Fibroblast of skin of left quadriceps (primary cell): ENCODE data around the gene RFPL1.
"Not testable (repeated sequence)": the region's sequence is repeated elsewhere in the genome, so short reads cannot be mapped to it uniquely, and the experiment has no call there.

Source experiments
- DNase-seq, 2 experiments: peaks; one replicate each; pipeline ENCODE4 v3.0.0-alpha.2; 2013; ENCODE audit warnings: low read depth in 2 of 2

The RFPL1 gene

DNA sequence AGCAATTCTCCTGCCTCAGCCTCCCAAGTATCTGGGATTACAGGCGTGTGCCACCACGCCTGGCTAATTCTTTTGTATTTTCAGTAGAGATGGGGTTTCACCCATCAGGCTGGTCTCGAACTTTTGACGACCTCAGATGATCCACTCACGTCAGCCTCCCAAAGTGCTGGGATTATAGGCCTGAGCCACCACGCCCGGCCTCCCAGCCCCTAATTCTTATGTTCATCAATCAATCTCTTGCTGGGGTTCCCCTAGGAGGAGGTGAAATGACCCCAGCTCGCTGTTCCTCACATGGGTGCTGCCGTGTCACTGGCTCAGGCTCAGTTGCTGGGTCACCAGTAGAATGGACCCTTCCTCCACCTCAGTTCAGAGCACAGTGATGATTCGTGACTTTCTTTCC is at the start of gene RFPL1:
TSS of gene RFPL1 (plus strand) at position 301 of the 400 bp plus-strand sequence.
- DNase-seq = not testable (repeated sequence)

- no peak for DNase-seq
These were observed 49.7 kb upstream of the RFPL1 start for GRCh38 chr22:29388759-29389090.

DNA sequence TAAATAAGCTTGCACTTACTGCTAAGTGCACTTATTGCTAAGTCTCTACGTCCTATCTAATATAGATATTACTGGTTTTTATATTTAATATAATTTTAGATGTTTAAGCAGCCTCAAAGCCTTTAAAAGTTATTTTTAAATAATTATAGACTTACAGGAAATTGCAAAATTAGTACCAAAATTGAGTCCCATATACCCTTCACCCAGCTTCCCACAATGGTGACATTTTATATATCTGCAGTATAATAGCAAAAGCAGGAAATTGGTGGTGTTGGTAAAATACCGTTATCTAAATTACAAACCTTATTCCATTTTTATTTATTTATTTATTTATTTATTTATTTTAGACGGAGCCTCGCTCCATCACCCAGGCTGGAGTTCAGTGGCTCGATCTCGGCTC is 48.1 kb upstream of the RFPL1 start:
- no peak for DNase-seq

- DNase-seq = no peak
These were observed 46.8 kb upstream of the RFPL1 start for GRCh38 chr22:29391546-29391945.

GRCh38 chr22:29393019-29393608 is 45.3 kb upstream of the RFPL1 start:
- DNase-seq = no peak

GRCh38 chr22:29394931-29395581 is 43.3 kb upstream of the RFPL1 start:
- DNase-seq = peak; percentile 39 to 41

DNA sequence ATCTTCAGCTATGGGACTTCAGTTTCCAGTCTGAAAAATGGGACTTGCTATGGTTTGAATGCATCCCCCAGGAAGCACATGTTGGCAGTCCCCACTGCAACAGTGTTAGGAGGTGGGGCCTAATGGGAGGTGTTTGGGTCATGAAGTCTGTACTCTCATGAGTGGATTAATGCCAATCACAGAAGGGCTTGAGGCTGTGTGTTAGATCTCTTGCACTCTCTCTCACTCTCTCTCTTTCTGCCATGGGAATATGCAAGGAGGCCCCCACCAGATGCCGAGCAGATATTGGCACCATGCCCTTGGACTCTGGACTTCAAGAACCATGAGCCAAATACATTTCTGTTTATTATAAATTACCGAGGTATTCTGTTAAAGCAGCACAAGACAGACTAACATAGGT is 42.3 kb upstream of the RFPL1 start:
- DNase-seq = no peak

DNA sequence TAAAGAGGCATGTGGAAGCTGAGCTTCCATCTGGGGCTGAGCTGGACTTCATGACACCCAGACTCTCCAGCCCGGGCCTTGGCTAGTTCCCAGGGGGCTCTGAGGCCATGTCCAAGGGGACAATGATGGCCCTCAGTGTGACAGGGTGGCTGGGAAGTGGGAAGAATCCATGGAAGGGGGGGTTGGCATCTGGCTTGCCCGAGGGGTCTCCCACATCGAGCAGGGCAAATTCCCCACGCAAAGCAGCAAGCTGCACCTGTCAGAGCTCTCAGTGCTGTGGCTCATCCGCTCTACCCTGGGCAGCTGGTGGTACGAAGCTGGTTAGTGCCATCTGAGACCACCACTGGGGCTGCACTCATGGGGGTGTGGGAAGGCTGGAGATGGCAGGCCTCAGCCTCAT is 40.6 kb upstream of the RFPL1 start:
- no peak for DNase-seq

GRCh38 chr22:29400576-29400975 is 37.8 kb upstream of the RFPL1 start:
- no peak for DNase-seq

DNA sequence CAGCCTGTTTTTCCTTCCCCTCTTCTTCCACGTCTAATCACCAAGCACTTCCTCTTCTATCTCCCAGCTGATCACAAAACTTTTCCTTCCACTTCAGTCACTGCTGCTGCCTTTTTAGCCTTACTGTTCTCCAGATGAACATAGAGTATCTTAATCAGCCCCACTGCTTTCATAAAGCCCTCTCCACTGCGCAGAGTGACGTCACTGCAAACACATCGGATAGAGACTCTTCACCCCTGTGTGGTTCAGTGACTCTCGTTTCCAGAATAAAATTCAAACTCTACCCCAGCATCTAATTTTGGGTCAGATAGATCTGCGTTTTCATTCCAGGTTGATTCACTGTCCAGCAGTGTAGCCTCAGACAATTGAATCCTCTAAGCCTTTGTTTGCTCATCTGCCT is 36.8 kb upstream of the RFPL1 start:
- DNase-seq = not testable (repeated sequence)

DNA sequence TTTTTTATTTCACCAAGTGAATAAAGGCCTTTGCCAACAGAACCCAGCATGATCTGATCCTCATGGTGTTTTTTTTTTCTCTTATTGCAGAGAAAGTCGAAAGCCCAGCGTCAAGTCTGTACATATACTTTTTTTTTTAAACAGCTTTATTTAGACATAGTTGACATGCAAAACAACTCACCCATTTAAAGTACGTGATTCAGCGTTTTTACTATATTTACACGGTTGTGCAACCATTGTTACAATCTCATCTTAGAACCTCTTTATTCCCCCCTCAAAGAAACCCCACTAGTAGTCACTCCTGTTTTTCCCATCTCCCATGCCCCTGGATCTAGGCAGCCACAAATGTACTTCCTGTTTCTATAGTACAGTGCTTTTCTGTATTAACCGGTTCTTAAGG is 29.4 kb upstream of the RFPL1 start:
- DNase-seq = no peak

DNA sequence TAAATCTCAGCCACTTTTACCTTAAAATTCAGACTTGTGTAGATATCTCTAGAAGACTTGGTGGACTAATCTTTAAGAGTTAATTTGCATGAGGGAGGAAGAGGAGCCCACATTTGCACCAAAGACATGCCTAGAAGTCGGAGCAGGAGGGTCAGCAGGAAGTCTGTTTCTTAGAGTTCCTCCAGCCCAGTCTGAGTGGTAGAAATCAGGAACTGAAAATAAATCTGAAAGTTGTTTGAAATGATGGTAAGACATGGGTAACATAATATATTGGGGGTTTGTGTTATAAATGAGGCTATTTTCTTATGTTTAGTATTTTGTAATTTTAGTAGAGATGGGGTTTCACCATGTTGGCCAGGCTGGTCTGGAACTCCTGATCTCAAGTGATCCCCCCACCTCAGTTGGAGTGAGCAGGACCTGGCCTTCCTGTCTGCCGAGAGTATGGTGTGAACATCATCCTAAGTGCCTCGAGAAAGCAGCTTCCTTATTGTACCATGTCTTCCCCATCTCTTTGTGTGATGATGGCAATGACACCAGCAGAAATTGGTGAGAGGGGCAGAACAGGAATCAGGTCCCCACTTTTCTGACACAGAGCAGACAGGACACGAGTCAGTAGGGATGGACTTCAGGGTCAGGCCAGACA is 26.7 kb upstream of the RFPL1 start:
- DNase-seq = not testable (repeated sequence)

DNA sequence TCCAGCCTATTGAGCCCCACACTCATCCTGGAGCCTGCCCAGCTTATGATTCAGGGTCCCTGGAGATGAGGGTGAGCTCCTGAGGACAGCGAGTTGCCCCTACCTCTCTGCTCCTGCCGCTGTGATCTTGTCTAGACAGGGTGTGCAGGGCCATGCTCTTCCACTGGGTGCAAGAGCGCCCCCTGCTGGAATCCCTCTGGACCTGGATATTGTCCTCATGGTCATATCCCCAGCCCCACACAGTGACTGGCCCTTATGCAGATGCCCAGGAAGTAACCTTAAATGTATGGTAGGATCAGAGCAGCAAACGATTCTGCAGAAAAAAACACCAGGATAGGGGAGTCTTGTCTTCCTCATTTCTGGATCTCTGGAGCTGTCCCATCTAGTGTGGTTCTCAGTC is 25.6 kb upstream of the RFPL1 start:
- not testable (repeated sequence) for DNase-seq

DNA sequence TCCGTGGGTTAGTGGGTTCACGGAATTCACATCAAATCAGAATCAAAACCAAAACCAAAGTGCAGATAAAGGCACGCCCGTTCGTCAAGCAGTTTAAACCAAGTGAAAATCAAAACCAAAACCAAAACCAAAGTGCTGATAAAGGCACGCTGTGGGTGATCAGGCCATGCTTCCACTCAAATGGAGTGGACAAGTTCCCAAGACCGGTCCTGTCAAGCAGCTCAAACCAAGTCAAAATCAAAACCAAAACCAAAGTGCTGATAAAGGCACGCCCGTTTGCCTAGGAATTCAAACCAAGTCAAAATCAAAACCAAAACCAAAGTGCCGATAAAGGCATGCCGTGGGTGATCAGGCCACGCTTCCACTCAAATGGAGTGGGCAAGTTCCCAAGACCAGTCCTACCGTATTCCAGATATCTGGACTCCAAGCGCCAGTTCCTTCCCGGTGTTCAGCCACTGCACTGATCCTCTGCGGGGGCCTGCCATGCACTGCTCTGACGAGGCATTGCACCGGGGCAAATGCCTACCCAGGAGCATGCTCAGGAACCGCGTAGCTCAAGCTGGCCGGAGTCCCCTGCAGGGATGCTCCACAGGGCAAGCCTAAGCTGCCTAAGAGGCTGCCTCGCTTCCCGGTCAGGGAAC is 23.3 kb upstream of the RFPL1 start:
- DNase-seq = not testable (repeated sequence)

- DNase-seq = not testable (repeated sequence)
These were observed 19.7 kb upstream of the RFPL1 start for GRCh38 chr22:29418704-29419103.

GRCh38 chr22:29426476-29426875 is 11.9 kb upstream of the RFPL1 start:
- no peak for DNase-seq

- DNase-seq = no peak
These were observed 11.1 kb upstream of the RFPL1 start for GRCh38 chr22:29427176-29427760.

- DNase-seq = no peak
These were observed 6.4 kb upstream of the RFPL1 start for GRCh38 chr22:29431986-29432385.

- DNase-seq = no peak
These were observed 4.5 kb upstream of the RFPL1 start for GRCh38 chr22:29433856-29434255.

- no peak for DNase-seq
These were observed 4.1 kb upstream of the RFPL1 start for GRCh38 chr22:29434288-29434687.

GRCh38 chr22:29435236-29436136 is 2.9 kb upstream of the RFPL1 start:
- no peak for DNase-seq
